GM20431 (cell line): ENCODE measurements around the gene AKAP8L.

Experiments used
- in situ Hi-C: fragments of 300-500 bp; cut with MseI, MboI; formaldehyde crosslinking; loops from one replicate; pipeline ENCODE4 v1.15.0; 2020; ENCODE audit warnings: low sequenced_read_pairs; ENCODE audit not compliant: unreplicated experiment

The AKAP8L gene

DNA sequence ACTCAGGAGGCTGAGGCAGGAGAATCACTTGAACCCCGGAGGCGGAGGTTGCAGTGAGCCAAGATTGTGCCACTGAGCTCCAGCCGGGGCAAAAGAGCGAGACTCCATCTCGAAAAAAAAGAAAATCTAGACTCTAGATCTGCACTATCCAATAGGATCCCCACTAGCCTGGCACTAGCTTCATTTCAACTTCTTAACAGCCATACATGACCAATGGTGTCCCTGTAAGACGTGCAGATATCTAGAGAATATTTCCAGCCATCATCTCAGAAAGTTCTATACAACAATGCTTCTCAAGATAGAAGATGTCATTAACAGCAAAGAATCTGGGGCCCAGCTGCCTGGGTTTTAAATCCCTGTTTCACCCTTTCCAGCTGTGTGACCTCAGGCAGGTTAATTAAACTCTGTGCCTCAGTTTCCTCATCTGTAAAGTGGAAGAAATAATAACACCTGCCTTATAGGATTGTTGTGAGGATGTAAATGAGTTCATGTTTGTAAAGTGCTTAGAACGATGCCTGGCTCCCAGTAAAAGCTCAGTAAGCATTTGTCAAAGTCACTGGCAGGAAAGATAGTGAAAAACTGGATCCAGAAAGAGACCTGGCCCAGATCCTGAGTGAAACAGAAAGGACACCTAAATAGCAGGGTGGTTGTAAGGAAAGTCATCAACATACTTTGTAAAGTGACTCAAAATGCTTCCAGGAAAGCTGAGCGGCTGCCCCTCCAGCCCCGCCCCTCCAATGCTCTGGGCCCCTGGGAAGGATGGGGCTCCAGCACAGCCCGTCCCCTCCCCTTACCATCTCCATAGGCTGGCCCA is 17.4 kb upstream of the AKAP8L start:
- in situ Hi-C loops: no loop called here

DNA sequence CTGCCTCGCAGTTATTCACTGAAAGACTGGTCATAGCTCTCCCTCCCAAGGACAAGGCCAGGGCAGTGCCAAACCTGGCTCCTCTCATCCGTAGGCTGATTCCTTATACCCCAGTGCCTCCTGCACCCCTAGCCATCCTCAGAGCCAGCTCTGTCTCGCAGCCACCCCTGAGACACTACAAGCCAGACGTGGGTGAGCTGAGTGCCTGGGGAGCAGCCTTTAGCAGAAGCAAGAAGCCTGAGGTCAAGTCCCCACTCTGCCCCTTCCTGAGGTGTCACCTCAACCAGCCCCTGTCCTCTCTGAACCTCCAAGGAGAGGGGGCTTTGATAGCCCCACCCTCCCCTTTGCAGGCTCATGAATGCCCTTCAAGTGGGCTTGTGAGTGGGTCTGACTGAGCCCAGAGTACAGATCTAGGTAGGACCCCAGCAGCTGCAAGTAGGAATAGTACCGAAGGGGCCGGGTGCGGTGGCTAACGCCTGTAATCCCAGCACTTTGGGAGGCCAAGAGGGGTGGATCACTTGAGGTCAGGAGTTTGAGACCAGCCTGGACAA is 14.8 kb upstream of the AKAP8L start:
- in situ Hi-C loops: no loop called here

DNA sequence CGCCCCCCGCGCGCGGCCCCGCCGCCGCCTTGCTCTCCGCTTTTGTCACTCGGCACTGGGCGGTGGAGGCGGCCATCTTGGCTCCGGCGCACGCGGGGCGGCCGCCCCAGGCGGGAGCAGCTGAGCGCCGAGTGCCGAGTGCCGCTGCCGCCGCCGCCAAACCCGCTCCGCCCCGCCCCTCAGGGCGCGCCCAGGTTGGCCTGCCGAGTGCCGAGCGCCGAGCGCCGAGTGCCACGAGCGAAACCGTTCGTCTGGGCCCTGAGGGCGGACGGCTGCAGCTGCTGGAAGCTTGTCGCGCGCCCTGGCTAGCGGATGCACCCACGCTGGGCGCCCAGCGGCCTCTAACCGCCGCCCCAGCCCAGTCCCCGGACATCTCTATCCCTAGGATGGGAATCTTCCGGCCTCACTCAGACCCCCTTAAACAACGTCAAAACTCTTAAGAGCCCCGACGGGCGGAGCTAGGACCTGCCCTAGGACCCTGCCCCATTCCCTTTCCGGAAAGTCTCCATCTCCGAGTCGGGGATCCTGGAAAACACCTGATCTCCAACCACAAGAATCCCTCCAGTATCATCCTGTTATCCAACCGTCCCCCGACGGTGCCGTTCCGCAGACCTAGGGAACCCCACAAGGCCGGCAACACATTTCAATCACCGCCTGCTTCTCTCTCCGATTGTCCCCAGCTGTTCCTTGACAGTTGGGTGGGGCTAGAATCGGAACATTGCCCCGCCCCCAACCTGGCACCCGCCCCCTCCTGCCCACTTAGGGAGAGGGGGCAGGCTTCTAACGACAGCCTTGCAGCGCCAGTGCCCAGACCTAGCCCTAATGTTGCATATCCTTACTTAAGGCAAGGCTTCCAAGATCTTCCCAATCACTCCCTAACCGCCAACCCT is 14.1 kb upstream of the AKAP8L start:
- in situ Hi-C loops: no loop called here

DNA sequence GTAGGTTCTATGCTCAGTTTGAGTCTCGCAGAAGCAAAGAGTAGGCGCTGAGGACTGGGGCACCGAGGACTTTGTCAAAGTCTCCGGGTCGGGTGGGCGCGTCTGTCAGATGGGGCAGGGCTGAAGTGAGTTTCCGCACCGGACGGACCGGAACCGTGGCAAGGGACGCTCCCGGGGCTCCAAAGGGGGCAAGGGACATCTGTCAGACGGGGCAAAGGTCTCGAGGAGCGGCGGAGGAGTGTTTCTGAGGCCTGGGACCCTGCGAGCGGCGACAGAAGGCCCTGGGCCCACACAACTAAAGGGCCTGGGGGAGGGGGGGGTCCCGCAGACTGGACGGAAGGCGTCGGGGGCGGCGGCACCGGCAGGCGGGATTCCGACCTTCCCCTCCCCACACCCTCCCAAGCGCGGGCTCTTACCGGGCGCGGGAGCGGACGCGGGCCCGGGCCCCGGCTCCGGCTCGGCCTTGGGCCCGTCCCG is 13.3 kb upstream of the AKAP8L start:
- in situ Hi-C loops: no loop called here

DNA sequence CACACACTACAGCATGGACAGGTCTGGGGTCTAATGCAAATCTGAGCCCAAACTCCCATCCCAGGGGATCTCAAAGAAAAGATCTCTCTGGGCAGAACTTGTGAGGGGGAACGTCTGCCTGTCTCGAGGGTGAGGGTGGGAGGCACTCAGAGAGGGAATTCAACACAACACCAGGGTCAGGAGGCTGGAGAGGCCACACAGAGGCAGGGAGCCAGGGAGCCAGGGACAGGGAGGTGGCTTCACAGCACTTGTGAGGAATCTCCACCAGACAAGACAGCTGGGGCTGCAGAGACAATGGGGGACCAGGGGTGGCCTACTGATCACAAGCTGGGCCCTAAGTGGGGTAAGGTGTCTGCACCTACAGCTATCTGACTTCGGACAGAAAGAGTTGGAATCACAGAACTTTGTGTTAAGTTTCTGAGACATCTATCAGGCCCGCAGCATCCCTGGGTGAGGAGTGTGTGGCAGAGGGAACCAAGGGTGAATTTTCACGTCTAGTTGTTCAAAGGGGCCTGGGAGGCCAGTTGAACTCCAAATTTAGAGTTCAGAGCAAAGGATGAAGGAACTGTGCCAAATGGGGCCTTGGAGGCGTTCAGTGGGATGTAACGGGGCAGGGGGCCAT is 12.7 kb upstream of the AKAP8L start:
- in situ Hi-C loops: no loop called here

DNA sequence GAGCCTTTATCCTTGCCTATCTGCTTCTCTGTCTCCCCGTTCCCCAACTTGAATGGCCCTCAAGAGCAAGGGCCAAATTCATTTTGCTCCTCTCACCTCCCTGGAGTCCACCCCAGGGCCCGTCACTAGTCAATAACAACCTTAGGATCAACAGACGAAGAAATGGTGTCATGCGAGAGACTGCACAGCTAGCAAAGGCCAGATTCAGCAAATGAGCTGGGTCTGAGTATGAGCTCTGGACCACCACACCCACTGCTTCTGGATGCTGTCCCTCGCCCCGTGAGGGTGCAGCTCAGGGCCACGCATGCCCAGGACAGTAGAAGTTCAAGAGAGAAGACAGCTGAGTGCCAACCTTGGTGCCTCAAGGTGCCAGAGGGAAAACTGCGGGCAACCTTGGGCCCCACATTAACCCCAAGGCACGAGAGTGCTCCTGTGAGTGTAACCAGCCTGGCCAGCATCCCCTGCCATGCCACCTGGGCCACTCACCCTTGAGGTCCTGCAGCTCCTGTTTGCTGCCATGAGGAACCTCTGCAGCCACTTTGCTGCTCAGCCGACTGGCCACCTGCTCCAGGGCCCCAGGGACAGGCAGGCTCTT is 11.8 kb upstream of the AKAP8L start:
- in situ Hi-C loops: no loop called here

DNA sequence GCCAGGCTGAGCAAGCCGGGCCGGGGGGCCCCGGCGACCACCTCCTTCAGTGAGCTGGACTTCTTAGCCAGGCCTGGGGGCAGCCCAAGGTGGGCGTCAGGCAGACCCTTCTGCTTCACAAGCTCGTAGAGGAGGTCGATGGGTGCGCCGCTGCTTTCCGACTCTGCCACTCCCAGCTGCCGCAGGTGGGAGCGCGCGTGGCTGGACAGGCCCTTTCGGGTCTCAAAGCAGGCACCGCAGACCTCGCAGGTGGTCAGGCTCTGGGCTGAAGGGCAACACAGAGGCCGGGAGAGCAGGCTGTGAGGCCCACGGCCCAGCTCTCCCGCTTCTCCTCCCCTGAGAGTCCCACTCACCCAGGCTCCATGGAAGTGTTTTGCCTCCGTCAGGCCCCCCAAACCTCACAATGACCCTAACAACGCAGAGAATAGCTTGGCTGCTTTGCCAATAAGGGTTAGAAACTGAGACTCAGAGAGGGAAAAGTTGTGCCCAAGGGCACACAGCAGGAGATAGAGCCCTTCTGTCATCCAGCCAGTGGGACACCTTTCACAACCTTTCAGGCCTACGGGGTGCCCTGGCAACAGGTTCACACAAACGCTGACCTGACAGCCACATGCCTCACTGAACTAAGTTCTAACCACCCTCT is 11.2 kb upstream of the AKAP8L start:
- in situ Hi-C loops: no loop called here

DNA sequence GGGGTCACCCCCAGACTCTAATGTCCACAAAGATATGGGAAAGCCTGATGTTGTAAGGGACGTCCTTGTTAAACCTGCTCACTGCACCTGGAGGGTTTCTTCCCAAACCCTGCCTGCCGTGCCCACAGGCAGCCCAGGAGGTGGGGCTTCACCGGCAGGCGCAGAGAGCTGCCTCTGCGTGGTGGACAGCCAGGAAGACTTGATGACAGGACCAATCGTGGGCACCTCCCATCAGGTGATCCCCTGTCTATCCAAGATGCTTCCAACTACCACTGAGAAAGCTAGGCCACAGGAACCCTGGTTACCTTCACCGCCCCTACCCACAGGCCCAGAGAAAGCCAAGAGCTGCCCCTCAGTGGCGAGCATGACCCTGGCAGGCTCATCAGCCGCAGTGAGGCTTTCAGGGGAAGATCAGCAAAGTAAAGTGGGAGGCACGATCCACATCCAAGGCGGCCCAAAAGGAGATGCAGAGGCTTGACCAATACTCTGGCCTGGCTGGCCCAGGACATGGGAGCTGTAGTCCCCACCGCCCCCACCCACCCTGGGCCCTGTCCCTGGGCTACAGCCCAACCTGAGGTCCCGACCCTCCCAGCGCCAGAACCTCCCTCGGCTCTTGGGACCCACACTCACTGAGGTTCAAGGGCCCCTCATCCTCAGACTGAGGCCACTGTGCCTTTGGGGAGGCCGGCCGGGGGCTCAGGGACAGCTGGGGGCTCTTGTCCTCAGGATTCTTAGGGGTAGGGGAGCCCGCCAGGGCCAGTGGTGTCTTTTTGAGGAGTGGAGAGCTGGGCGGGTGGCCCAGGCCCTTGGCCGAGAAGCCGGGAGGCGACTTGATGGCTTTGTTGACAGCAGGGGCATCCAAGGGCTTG is 10.4 kb upstream of the AKAP8L start:
- in situ Hi-C loops: no loop called here

DNA sequence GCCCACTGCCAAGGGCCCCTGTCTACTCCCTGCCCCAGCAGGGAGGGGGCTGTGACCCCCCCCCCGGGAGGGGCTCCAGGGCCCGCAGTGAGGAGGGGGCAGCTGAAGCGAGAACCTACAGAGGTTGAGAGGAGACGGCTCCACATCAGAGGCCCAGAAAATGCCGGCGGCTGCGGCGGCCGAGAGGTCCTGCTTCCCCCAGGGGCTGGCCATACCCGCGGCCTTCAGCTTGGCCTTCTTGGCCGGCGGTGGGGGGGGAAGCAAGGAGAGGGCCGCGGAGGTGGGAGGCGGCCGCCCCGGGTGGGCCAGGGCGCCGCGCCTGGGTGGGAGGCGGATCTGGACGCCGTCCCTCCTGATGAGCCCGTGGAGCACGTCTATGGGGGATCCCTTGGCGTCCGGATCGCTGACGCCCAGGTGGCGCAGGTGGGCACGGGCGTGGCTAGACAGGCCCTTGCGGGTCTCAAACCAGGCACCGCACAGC is 9.2 kb upstream of the AKAP8L start:
- in situ Hi-C loops: no loop called here

DNA sequence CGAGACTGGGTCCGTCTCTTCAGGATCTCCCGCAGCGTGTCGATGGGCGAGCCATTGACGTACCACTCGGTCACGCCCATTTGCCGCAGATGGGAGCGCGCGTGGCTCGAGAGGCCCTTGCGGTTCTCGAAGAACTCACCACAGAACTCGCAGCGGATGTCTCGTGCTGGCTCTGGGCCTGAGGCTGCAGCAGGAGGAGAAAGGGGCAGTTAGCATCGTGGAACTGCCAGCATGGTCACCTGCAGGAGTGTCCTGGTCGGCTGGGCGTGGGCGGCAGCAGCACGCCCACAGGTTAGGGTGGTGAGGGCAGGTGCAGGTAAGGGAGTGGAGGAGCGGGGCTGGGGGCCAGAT is 8.5 kb upstream of the AKAP8L start:
- in situ Hi-C loops: no loop called here

DNA sequence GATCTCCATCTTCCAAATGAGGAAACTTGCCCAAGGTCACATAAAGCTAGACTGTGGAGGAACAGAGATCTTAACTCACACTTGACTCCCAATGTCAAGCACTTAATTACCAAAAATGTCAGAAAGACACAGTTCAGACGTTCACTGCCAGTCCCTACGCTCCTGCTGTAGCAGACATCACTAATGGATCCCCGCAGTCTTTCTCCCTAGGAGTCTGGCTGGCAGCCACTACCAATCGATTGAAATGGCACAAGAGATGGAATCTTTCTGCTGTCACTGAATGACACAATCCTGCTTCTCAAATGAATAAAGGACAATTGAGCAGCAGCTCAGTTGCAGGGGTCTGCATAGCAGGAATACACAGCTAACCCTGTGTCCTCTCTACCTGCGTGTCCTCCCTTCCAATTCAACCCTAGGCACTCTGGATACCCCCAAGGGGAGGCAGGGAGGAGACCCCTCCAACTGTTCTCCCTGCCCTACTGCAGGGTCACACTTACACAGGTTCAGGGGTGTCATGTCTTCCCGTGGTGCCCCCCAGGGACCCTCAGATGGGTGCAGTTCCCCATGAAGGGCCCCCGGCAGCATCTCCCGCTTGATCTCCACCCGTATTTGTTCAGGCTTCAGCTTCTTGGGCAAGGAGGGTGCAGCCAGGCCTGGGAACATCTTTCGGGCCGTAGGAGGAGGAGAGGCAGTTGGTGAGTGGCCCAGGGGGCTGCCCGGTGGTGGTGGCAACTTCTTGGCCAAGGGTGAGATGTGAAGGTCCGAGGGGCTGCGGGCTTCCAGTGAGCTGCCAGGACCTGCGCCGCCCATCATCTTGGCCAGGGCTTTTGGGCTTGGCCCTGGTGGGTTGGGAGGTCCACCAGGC is 7.9 kb upstream of the AKAP8L start:
- in situ Hi-C loops: no loop called here

DNA sequence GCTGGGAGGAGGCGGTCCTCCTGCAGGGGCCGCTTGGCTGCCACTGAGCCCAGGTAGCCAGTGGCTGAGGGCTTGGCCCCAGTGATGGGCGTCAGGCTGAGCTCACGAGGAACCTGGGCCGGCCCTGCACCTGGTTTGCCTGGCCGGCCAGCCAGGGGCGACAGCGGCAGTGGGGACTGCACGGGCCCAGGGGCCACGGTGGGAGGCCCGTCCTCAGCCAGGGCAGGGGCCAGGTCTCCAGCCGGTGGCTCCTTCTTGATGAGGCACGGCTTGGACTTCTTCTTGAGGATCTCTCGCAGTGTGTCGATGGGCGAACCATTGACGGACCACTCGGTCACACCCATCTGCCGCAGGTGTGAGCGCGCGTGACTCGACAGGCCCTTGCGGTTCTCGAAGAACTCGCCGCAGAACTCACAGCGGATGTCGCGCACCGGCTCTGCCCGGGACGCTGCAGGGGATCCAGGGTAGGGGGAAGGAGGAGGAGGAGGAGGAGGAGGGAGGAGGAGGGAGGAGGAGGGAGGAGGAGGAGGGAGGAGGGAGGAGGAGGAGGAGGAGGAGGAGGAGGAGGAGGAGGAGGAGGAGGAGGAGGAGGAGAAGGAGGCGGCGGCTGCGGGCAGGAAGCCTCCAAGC is 6.6 kb upstream of the AKAP8L start:
- in situ Hi-C loops: no loop called here

DNA sequence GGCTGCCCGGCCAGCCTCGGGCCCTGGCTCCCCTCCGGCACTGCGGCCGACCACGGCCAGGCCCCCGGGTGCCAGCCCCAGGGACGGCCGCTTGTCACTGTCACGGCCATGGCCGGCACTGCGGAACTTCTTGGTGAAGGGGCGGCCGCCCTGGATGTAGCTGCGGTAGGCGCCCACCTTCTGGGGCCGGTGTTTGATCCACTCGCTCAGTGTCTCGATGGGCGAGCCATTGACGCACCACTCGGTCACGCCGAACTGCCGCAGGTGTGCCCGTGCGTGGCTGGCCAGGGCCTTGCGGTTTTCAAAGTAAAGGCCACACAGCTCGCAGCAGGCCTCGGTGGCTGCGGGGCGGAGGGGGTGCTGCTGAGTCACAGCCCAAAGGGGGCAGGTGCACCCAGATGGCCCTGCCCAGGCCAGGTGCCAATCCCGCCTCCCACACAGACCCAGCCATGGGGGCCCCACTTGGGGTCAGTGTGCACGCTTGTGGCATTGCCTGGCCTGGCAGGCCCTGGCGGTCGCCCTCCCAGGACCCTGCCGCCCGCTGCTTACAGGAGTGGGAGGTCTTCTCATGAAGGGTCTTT is 6.0 kb upstream of the AKAP8L start:
- in situ Hi-C loops: no loop called here

DNA sequence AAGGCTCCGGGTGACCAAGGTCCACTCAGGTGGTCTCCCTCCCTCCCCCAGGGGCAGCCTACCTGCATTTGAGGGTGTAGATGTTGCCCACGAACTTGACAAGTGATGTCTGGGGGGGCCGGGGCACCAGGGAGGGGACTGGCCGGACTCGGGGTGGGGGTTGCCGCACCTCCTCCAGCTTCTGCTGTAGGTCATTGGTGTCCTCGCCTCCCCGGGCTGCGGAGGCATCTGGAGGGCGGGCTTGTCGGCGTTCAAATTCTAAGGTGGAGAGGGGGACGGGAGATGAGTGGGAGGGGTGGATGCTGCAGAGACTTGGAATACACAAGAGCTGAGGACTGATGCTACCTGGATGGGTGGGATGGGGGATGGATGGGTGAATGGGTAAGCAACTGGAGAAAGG is 5.3 kb upstream of the AKAP8L start:
- in situ Hi-C loops: no loop called here

DNA sequence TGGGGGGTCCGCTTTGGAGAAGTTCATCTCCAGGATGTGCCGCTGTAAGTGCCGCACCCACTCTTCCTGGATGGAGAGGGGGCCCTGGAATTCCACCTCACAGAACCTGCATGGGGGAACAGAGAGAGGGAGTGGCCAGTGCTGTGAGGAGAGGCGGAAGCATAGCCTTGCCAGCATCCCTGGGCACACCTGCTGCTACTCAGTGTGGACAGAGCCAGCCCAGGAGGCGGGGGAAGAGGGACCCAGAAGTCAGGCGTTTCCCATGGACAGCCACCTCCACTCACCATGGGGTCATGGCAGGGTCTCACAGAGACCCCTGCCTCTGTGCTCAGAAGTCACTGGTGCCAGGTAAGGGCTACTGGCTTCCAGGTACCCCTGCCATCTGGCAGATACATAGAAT is 4.3 kb upstream of the AKAP8L start:
- in situ Hi-C loops: no loop called here

DNA sequence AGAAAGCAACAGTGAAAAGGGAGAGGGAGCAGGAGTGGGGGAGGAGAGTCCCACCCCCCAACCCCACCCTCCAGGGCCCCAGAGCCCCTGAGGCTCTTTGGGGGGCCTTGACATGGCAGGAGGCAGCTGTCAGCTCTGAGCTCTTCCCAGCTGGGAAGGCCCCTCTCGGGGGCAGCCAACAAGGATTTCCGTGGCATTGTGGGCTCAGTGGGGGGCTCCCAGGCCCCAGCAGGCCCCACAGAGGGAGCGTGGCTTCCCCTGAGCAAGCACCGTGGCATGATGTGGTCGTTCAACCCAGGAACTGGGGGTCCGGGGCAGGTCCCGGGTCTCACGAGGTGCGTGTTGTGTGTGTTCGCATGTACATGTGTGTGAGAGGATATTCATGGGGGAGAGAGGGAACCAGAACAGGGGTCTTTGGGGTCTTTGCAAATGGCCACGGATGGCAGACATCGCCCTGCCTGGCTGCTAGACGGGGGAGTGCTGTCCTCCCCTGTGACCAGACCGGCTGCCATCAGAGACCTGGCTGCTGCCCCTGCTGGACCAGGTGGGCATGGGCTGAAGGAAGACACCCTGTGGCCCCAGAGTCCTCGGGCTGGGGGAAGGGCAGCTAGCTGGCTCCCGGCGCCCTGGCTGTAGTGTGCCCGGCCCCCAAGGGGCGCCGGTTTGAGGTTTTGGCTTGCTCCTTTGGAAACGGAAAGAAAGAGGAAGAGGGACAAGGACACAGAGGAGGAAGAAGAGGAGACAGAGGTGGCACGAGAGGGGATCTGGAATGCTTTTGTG is 3.7 kb upstream of the AKAP8L start:
- in situ Hi-C loops: no loop called here
